ENCODE data around the gene NCAPG2.

- TF ChIP-seq POLR2A (IDR thresholded peaks at IDR 0.05) (no peak), POLR2AphosphoS5 (IDR thresholded peaks at IDR 0.05) (no peak)
Measured at GRCh38 chr7:158687406-158687805, 17.2 kb downstream of the NCAPG2 start.

All from gastroesophageal sphincter (tissue), 2 donors.